Eye (tissue), 1 donor: Measurements from ENCODE around the gene RUVBL2.
"Not testable (repeated sequence)": the region's sequence is repeated elsewhere in the genome, so short reads cannot be mapped to it uniquely, and the experiment has no call there.

Experiments
- DNase-seq: peaks from one replicate; pipeline ENCODE4 v3.0.0-alpha.2; 2015

Gene RUVBL2

GRCh38 chr19:49050376-49051033 is 56.8 kb downstream of the RUVBL2 start:
- DNase-seq = not testable (repeated sequence)

GRCh38 chr19:49056101-49056901 is 62.6 kb downstream of the RUVBL2 start:
- DNase-seq = peak; percentile 70

GRCh38 chr19:49056902-49057596 is 63.4 kb downstream of the RUVBL2 start:
- peak; percentile 35 for DNase-seq

GRCh38 chr19:49057636-49058234 is 64.0 kb downstream of the RUVBL2 start, which contains the start of gene CGB7:
Gene CGB7 (minus strand): TSS chr19:49057749. CDS start chr19:49055375, 2,374 bp downstream.
- peak; percentile 86 for DNase-seq

GRCh38 chr19:49058562-49058961 is 64.9 kb downstream of the RUVBL2 start:
- peak; percentile 33 for DNase-seq

- no peak for DNase-seq
These were observed 65.4 kb downstream of the RUVBL2 start for GRCh38 chr19:49059053-49059452.

GRCh38 chr19:49061000-49061399 is 67.3 kb downstream of the RUVBL2 start:
- no peak for DNase-seq

GRCh38 chr19:49061445-49061844 is 67.8 kb downstream of the RUVBL2 start:
- DNase-seq = no peak

GRCh38 chr19:49064029-49064629 is 70.4 kb downstream of the RUVBL2 start:
- DNase-seq = no peak

GRCh38 chr19:49064768-49065611 is 71.3 kb downstream of the RUVBL2 start, which contains the start of gene NTF4:
Gene NTF4 (minus strand): TSS chr19:49064818. CDS start chr19:49061997, 2,821 bp downstream.
- peak; percentile 79 for DNase-seq
